H9 (cell line): ENCODE measurements around the gene VEZT. TPM values are rescaled to one million over a fixed set of nuclear protein-coding genes. Genes with fewer than 3 reads are reported as not detected.

Experiments used
- DNase-seq: peaks from one replicate; pipeline ENCODE4 v3.0.0-alpha.2; 2017
- H2AFZ ChIP-seq: one replicate; pipeline ENCODE4 v1.6.1; 2013; ENCODE audit warnings: mild to moderate bottlenecking, low read length, control low read depth, moderate library complexity
- H2AK5ac ChIP-seq: 2 replicates; pipeline ENCODE4 v1.6.1; 2013; ENCODE audit warnings: low read length, control low read depth, mixed read lengths; ENCODE audit not compliant: insufficient read length
- H2BK120ac ChIP-seq: one replicate; pipeline ENCODE4 v1.6.1; 2013; ENCODE audit warnings: low read depth, mild to moderate bottlenecking, low read length, control low read depth, inconsistent platforms; ENCODE audit not compliant: poor library complexity, severe bottlenecking
- H2BK12ac ChIP-seq: 2 replicates; pipeline ENCODE4 v1.6.1; 2013; ENCODE audit warnings: low read length, control low read depth, mixed read lengths, low read depth; ENCODE audit not compliant: insufficient read length
- H2BK15ac ChIP-seq: 2 replicates; pipeline ENCODE4 v1.6.1; 2013; ENCODE audit warnings: low read depth, low read length, control low read depth
- H2BK20ac ChIP-seq: one replicate; pipeline ENCODE4 v1.6.1; 2013; ENCODE audit warnings: low read depth, mild to moderate bottlenecking, low read length, control low read depth, inconsistent platforms; ENCODE audit not compliant: poor library complexity, severe bottlenecking
- H2BK5ac ChIP-seq: 2 replicates; pipeline ENCODE4 v1.6.1; 2013; ENCODE audit warnings: low read length, control low read depth, mixed read lengths; ENCODE audit not compliant: insufficient read length
- H3K14ac ChIP-seq: 2 replicates; pipeline ENCODE4 v1.6.1; 2013; ENCODE audit warnings: low read length, control low read depth; ENCODE audit not compliant: insufficient read depth
- H3K18ac ChIP-seq: 2 replicates; pipeline ENCODE4 v1.6.1; 2013; ENCODE audit warnings: low read depth, mild to moderate bottlenecking, mixed read lengths, low read length, control low read depth; ENCODE audit not compliant: insufficient read length
- H3K23ac ChIP-seq: 2 replicates; pipeline ENCODE4 v1.6.1; 2013; ENCODE audit warnings: low read length, control low read depth, mixed read lengths, low read depth; ENCODE audit not compliant: insufficient read length
- H3K23me2 ChIP-seq: 2 replicates; pipeline ENCODE4 v1.6.1; 2013; ENCODE audit warnings: low read depth, mild to moderate bottlenecking, mixed read lengths, low read length, control low read depth; ENCODE audit not compliant: insufficient read length, poor library complexity, severe bottlenecking
- H3K27ac ChIP-seq: 2 replicates; pipeline ENCODE4 v1.5.1; 2013; ENCODE audit warnings: low read length, control low read depth, mixed read lengths, low read depth; ENCODE audit not compliant: insufficient read length
- H3K27me3 ChIP-seq: 2 replicates; pipeline ENCODE4 v1.6.1; 2013; ENCODE audit warnings: low read length, control low read depth, inconsistent platforms; ENCODE audit not compliant: insufficient read depth
- H3K4ac ChIP-seq: 2 replicates; pipeline ENCODE4 v1.6.1; 2013; ENCODE audit warnings: low read depth, mild to moderate bottlenecking, control low read depth, inconsistent platforms, low read length, moderate library complexity
- H3K4me1 ChIP-seq: 2 replicates; pipeline ENCODE4 v1.6.1; 2013; ENCODE audit warnings: low read length, control low read depth, inconsistent platforms; ENCODE audit not compliant: insufficient read depth
- H3K4me2 ChIP-seq: 2 replicates; pipeline ENCODE4 v1.6.1; 2013; ENCODE audit warnings: low read length, control low read depth, mixed read lengths; ENCODE audit not compliant: insufficient read length, insufficient read depth
- H3K56ac ChIP-seq: 2 replicates; pipeline ENCODE4 v1.6.1; 2013; ENCODE audit warnings: low read depth, mild to moderate bottlenecking, mixed read lengths, low read length, control low read depth; ENCODE audit not compliant: insufficient read length
- H3K79me1 ChIP-seq: 2 replicates; pipeline ENCODE4 v1.6.1; 2013; ENCODE audit warnings: low read depth, mild to moderate bottlenecking, moderate library complexity, low read length, control low read depth, inconsistent platforms; ENCODE audit not compliant: insufficient read depth, poor library complexity, severe bottlenecking
- H3K79me2 ChIP-seq: 2 replicates; pipeline ENCODE4 v1.6.1; 2013; ENCODE audit warnings: low read length, control low read depth, inconsistent platforms; ENCODE audit not compliant: insufficient read depth
- H3K9ac ChIP-seq: 2 replicates; pipeline ENCODE4 v1.6.1; 2013; ENCODE audit warnings: low read length, control low read depth, mixed read lengths; ENCODE audit not compliant: insufficient read length; ENCODE audit errors: extremely low read depth
- H3K9me3 ChIP-seq: one replicate; pipeline ENCODE4 v1.6.1; 2013; ENCODE audit warnings: low read depth, low read length, inconsistent platforms; ENCODE audit not compliant: control insufficient read depth
- H3T11ph ChIP-seq: one replicate; pipeline ENCODE4 v1.6.1; 2013; ENCODE audit warnings: mild to moderate bottlenecking, low read length, control low read depth, inconsistent platforms
- H4K20me1 ChIP-seq: one replicate; pipeline ENCODE4 v1.6.1; 2013; ENCODE audit not compliant: control insufficient read depth, insufficient read length, insufficient read depth
- H4K5ac ChIP-seq: 2 replicates; pipeline ENCODE4 v1.6.1; 2013; ENCODE audit warnings: low read depth, mild to moderate bottlenecking, mixed read lengths, low read length, control low read depth; ENCODE audit not compliant: insufficient read length
- H4K8ac ChIP-seq: replicated peaks from 2 replicates; pipeline ENCODE4 v1.6.1; 2013; ENCODE audit warnings: low read length, control low read depth, mixed read lengths, low read depth; ENCODE audit not compliant: insufficient read length
- H4K91ac ChIP-seq: 2 replicates; pipeline ENCODE4 v1.6.1; 2013; ENCODE audit warnings: low read depth, mild to moderate bottlenecking, moderate library complexity, mixed read lengths, low read length, control low read depth; ENCODE audit not compliant: insufficient read length
- H3K27ac Mint-ChIP-seq, 3 experiments: 2 replicates in 2 of 3; 3 replicates in 1 of 3; pipeline ENCODE4 v1.8.0; 2020 to 2021; ENCODE audit warnings: mixed read lengths in 3 of 3, mild to moderate bottlenecking in 1 of 3, moderate library complexity in 1 of 3
- H3K27me3 Mint-ChIP-seq: 2 replicates; pipeline ENCODE4 v1.8.0; 2021; ENCODE audit warnings: low read depth, mild to moderate bottlenecking, moderate library complexity, mixed read lengths
- H3K36me3 Mint-ChIP-seq, 3 experiments: 2 replicates in 2 of 3; 3 replicates in 1 of 3; pipeline ENCODE4 v1.8.0; 2020 to 2021; ENCODE audit warnings: low read depth in 3 of 3, mixed read lengths in 3 of 3; ENCODE audit not compliant: insufficient read depth in 1 of 3
- H3K4me1 Mint-ChIP-seq, 2 experiments: 2 replicates each; pipeline ENCODE4 v1.8.0; 2020; ENCODE audit warnings: mixed read lengths in 2 of 2
- H3K4me3 Mint-ChIP-seq, 2 experiments: 2 replicates in 1 of 2; 3 replicates in 1 of 2; pipeline ENCODE4 v1.8.0; 2020 to 2021; ENCODE audit warnings: mild to moderate bottlenecking in 2 of 2, mixed read lengths in 2 of 2, moderate library complexity in 1 of 2
- H3K9me3 Mint-ChIP-seq, 2 experiments: 2 replicates in 1 of 2; 3 replicates in 1 of 2; pipeline ENCODE4 v1.8.0; 2020; ENCODE audit warnings: mild to moderate bottlenecking in 2 of 2, mixed read lengths in 2 of 2, moderate library complexity in 1 of 2
- CTCF ChIP-seq: fragments of 200-600 bp; sonication (generic); conservative IDR thresholded peaks from 3 replicates; pipeline ENCODE4 v1.8.0; 2021; ENCODE audit warnings: antibody characterized with exemption, mild to moderate bottlenecking
- WGBS: extraction: QIAGEN DNeasy Blood & Tissue Kit; methylation state at CpG from one replicate; pipeline ENCODE4 v1.1.7; 2013; ENCODE audit warnings: missing lambda C conversion rate, low lambda C conversion rate, mixed read lengths; ENCODE audit not compliant: insufficient read length; ENCODE audit errors: extremely low coverage; 5-methylcytosine and 5-hydroxymethylcytosine counted together
- total RNA-seq: library from RNA; stranded (reverse); gene quantifications from 2 replicates; pipeline ENCODE4 v1.2.1, GENCODE V29; 2021

VEZT gene
- total RNA-seq, 1 experiment from 2014 or later, result 69.8 TPM

- H4K91ac ChIP-seq, result no peak overlapping the region
- no peak overlapping the region for H2BK20ac ChIP-seq
- H3K4me3 Mint-ChIP-seq, result no peak overlapping the region
- no peak overlapping the region for H4K8ac ChIP-seq
- H3K79me2 ChIP-seq, result no peaks in the 10 kb centered on the region
- H3K27ac ChIP-seq, result no peak overlapping the region
- no peak overlapping the region for H3T11ph ChIP-seq
- H3K27ac Mint-ChIP-seq, result peak overlapping the region; percentile 27 to 74 (median 41); a peak in 5 of 7 replicates
- H3K27me3 Mint-ChIP-seq, result no peaks in the 10 kb centered on the region
- H3K9ac ChIP-seq, result no peak overlapping the region
- H2AK5ac ChIP-seq, result no peak overlapping the region
- peaks cover 4% of the 10 kb centered on the region for H3K4me1 ChIP-seq
- H3K36me3 Mint-ChIP-seq, result peaks cover 13 to 69% (median 48%) of the 10 kb centered on the region in 3 experiments; a peak in 6 of 7 replicates
- no peak overlapping the region for H4K5ac ChIP-seq
- no peaks in the 10 kb centered on the region for H3K79me1 ChIP-seq
- no peak for DNase-seq
- TF ChIP-seq CTCF, result no peak
- no peak overlapping the region for H3K4me2 ChIP-seq
- H3K4ac ChIP-seq, result no peak overlapping the region
- no CpG with 5 or more reads among the region's 4 CpGs for WGBS
- no peaks in the 10 kb centered on the region for H3K23me2 ChIP-seq
- H3K9me3 ChIP-seq, result no peaks in the 10 kb centered on the region
- H3K18ac ChIP-seq, result no peak overlapping the region
- H2BK120ac ChIP-seq, result no peak overlapping the region
- no peak overlapping the region for H3K23ac ChIP-seq
- peaks cover 0 to 5% of the 10 kb centered on the region in 2 experiments; a peak in 2 of 4 replicates for H3K4me1 Mint-ChIP-seq
- no peak overlapping the region for H2BK15ac ChIP-seq
- no peak overlapping the region for H2AFZ ChIP-seq
- no peak overlapping the region for H3K14ac ChIP-seq
- no peaks in the 10 kb centered on the region for H4K20me1 ChIP-seq
- no peak overlapping the region for H3K56ac ChIP-seq
- no peak overlapping the region for H2BK5ac ChIP-seq
- H3K27me3 ChIP-seq, result no peaks in the 10 kb centered on the region
- H2BK12ac ChIP-seq, result no peak overlapping the region
- H3K9me3 Mint-ChIP-seq, result no peaks in the 10 kb centered on the region
Measured at GRCh38 chr12:95279856-95280255, 62.2 kb downstream of the VEZT start.
